Neural cell (in vitro differentiated cells): ENCODE results near the gene ANKRD44. TPM values are rescaled to one million over a fixed set of nuclear protein-coding genes. Genes with fewer than 3 reads are reported as not detected.

ENCODE experiments used
- H2AFZ ChIP-seq: fragments of 200-600, 300-800 bp; sonication (generic), shearing (Covaris generic); 2 replicates; pipeline ENCODE4 v1.6.0; 2014; ENCODE audit warnings: low read depth, mild to moderate bottlenecking, antibody characterized with exemption, low read length, moderate library complexity
- H3F3A ChIP-seq: fragments of 200-600 bp; shearing (Covaris generic); 2 replicates; pipeline ENCODE4 v1.6.1; 2016; ENCODE audit warnings: mild to moderate bottlenecking, moderate library complexity, mixed read lengths, antibody characterized with exemption, low read length; ENCODE audit not compliant: insufficient read depth, poor library complexity, severe bottlenecking
- H3K27ac ChIP-seq: fragments of 200-600, 300-800 bp; sonication (generic), shearing (Covaris generic); 2 replicates; pipeline ENCODE4 v1.5.1; 2014; ENCODE audit warnings: mild to moderate bottlenecking, low read length, moderate library complexity
- H3K27me3 ChIP-seq: fragments of 300-800, 200-600 bp; sonication (generic), shearing (Covaris generic); 2 replicates; pipeline ENCODE4 v1.6.0; 2014; ENCODE audit warnings: mild to moderate bottlenecking, low read depth, low read length, moderate library complexity; ENCODE audit not compliant: insufficient read depth
- H3K36me3 ChIP-seq: fragments of 300-800, 200-600 bp; sonication (generic), shearing (Covaris generic); 2 replicates; pipeline ENCODE4 v1.5.1; 2014; ENCODE audit warnings: mild to moderate bottlenecking, antibody characterized with exemption, low read length, moderate library complexity; ENCODE audit not compliant: insufficient read depth
- H3K4me2 ChIP-seq: fragments of 300-800, 200-600 bp; sonication (generic), shearing (Covaris generic); 2 replicates; pipeline ENCODE4 v1.6.0; 2014; ENCODE audit warnings: mild to moderate bottlenecking, low read length
- H3K4me3 ChIP-seq: fragments of 300-800, 200-600 bp; sonication (generic), shearing (Covaris generic); 2 replicates; pipeline ENCODE4 v1.5.1; 2014; ENCODE audit warnings: mild to moderate bottlenecking, low read length, moderate library complexity
- H3K79me2 ChIP-seq: fragments of 200-600 bp; shearing (Covaris generic); replicated peaks from 2 replicates; pipeline ENCODE4 v1.6.0; 2014; ENCODE audit warnings: mild to moderate bottlenecking, low read length, moderate library complexity; ENCODE audit not compliant: insufficient read depth
- H3K9ac ChIP-seq: fragments of 300-800, 200-600 bp; sonication (generic), shearing (Covaris generic); 2 replicates; pipeline ENCODE4 v1.6.1; 2016; ENCODE audit warnings: mild to moderate bottlenecking, low read length, mixed read lengths
- H3K9me2 ChIP-seq: fragments of 200-600 bp; shearing (Covaris generic); 2 replicates; pipeline ENCODE4 v1.6.1; 2016; ENCODE audit warnings: mild to moderate bottlenecking, low read length, mixed read lengths; ENCODE audit not compliant: insufficient read depth
- H3K9me3 ChIP-seq: fragments of 200-600, 300-800 bp; sonication (generic), shearing (Covaris generic); 2 replicates; pipeline ENCODE4 v1.6.1; 2016; ENCODE audit warnings: mild to moderate bottlenecking, mixed run types, low read length, moderate library complexity, mixed read lengths
- H4K20me1 ChIP-seq: fragments of 200-600 bp; shearing (Covaris generic); 2 replicates; pipeline ENCODE4 v1.6.1; 2016; ENCODE audit warnings: mild to moderate bottlenecking, mixed run types; ENCODE audit not compliant: insufficient read depth
- CTCF ChIP-seq: fragments of 450-650 bp; IDR thresholded peaks from 2 replicates; pipeline ENCODE4 v1.5.1; 2014; ENCODE audit warnings: antibody characterized with exemption, mild to moderate bottlenecking, moderate library complexity; ENCODE audit not compliant: poor library complexity, severe bottlenecking
- EP300 ChIP-seq: fragments of 450-650 bp; conservative IDR thresholded peaks from 2 replicates; pipeline ENCODE4 v1.6.1; 2014; ENCODE audit warnings: antibody characterized with exemption, mild to moderate bottlenecking, moderate library complexity; ENCODE audit not compliant: poor library complexity, severe bottlenecking
- EZH2 ChIP-seq: fragments of 200-600, 300-800 bp; shearing (Covaris generic), sonication (generic); IDR thresholded peaks from 2 replicates; pipeline ENCODE4 v1.6.1; 2014; ENCODE audit warnings: antibody characterized with exemption, low read length, borderline replicate concordance, mild to moderate bottlenecking; ENCODE audit not compliant: insufficient read depth, poor library complexity, severe bottlenecking
- MXI1 ChIP-seq: fragments of 450-650 bp; conservative IDR thresholded peaks from 2 replicates; pipeline ENCODE4 v1.6.1; 2014; ENCODE audit warnings: antibody characterized with exemption, mild to moderate bottlenecking; ENCODE audit not compliant: poor library complexity, severe bottlenecking
- POLR2AphosphoS5 ChIP-seq: IDR thresholded peaks from 2 replicates; pipeline ENCODE4 v1.6.1; 2012
- RAD21 ChIP-seq: fragments of 450-650 bp; conservative IDR thresholded peaks from 2 replicates; pipeline ENCODE4 v1.6.1; 2014; ENCODE audit warnings: antibody characterized with exemption, mild to moderate bottlenecking, moderate library complexity
- REST ChIP-seq: IDR thresholded peaks from 2 replicates; pipeline ENCODE4 v1.6.1; 2012; ENCODE audit warnings: borderline replicate concordance
- SMC3 ChIP-seq: fragments of 450-650 bp; conservative IDR thresholded peaks from 2 replicates; pipeline ENCODE4 v1.6.1; 2014; ENCODE audit warnings: antibody characterized with exemption, mild to moderate bottlenecking, moderate library complexity; ENCODE audit not compliant: poor library complexity
- TAF1 ChIP-seq: IDR thresholded peaks from 2 replicates; pipeline ENCODE4 v1.6.1; 2012; ENCODE audit warnings: low read depth
- polyA plus RNA-seq: library from polyadenylated mRNA; depleted of rRNA; stranded (reverse); fragments of >200 nt; gene quantifications from 2 replicates; pipeline ENCODE4 v1.2.3, GENCODE V29; 2014

ANKRD44 gene
- polyA plus RNA-seq, 1 donor from 2014 or later: 94.3 TPM

GRCh38 chr2:197089655-197090054 lies 220.9 kb downstream of the ANKRD44 start:
- H3K9me3 ChIP-seq: no peaks in the 10 kb centered on the region
- peak overlapping the region; percentile 86 for H3K27ac ChIP-seq
- H2AFZ ChIP-seq: no peak overlapping the region
- no peaks in the 10 kb centered on the region for H3K9me2 ChIP-seq
- H4K20me1 ChIP-seq: no peaks in the 10 kb centered on the region
- peak overlapping the region; percentile 77 for H3K4me2 ChIP-seq
- peaks cover 5% of the 10 kb centered on the region for H3F3A ChIP-seq
- no peaks in the 10 kb centered on the region for H3K36me3 ChIP-seq
- H3K27me3 ChIP-seq: no peaks in the 10 kb centered on the region
- no peaks in the 10 kb centered on the region for H3K79me2 ChIP-seq
- peak; percentile 21 for TF ChIP-seq SMC3
- no peak for TF ChIP-seq REST
- no peak for TF ChIP-seq CTCF
- peak; percentile 63 for TF ChIP-seq POLR2AphosphoS5
- TF ChIP-seq EP300: peak; percentile 80
- TF ChIP-seq TAF1: no peak
- H3K4me3 ChIP-seq: peak overlapping the region; percentile 57
- H3K9ac ChIP-seq: peak overlapping the region; percentile 50

- no peaks in the 10 kb centered on the region for H3K79me2 ChIP-seq
- no peaks in the 10 kb centered on the region for H3K9me2 ChIP-seq
- H3K4me2 ChIP-seq: peak overlapping the region; percentile 77
- no peaks in the 10 kb centered on the region for H3K27me3 ChIP-seq
- no peak overlapping the region for H2AFZ ChIP-seq
- TF ChIP-seq REST (peak; percentile 56), EP300 (no peak), SMC3 (peak; percentile 12), EZH2 (no peak), POLR2AphosphoS5 (no peak), CTCF (no peak), MXI1 (peak; percentile 51), RAD21 (peak; percentile 23), TAF1 (no peak)
- no peaks in the 10 kb centered on the region for H4K20me1 ChIP-seq
- H3K27ac ChIP-seq: peak overlapping the region; percentile 86
- no peaks in the 10 kb centered on the region for H3K36me3 ChIP-seq
- peaks cover 5% of the 10 kb centered on the region for H3F3A ChIP-seq
- H3K9me3 ChIP-seq: no peaks in the 10 kb centered on the region
- peak overlapping the region; percentile 50 for H3K9ac ChIP-seq
- peak overlapping the region; percentile 57 for H3K4me3 ChIP-seq
These were observed 221.9 kb downstream of the ANKRD44 start for GRCh38 chr2:197088694-197089093.
